AG04450 (cell line): Measurements from ENCODE around the gene PYGL. TPM values are rescaled to one million over a fixed set of nuclear protein-coding genes. Genes with fewer than 3 reads are reported as not detected.
"Not testable (repeated sequence)": the region's sequence is repeated elsewhere in the genome, so short reads cannot be mapped to it uniquely, and the experiment has no call there.

Source experiments
- CTCF ChIA-PET: fragments of 300-600, 350-600 bp; formaldehyde crosslinking; extraction: SDS; loops from one replicate; lab custom pipeline; 2022; ENCODE audit warnings: antibody characterized with exemption, inconsistent platforms; lab: Charles Lee
- POLR2A ChIA-PET: fragments of 350-600 bp; formaldehyde crosslinking; extraction: SDS; loops from one replicate; lab custom pipeline; 2021; ENCODE audit warnings: antibody characterized with exemption, inconsistent platforms; lab: Yijun Ruan, JAX
- DNase-seq: peaks from one replicate; pipeline ENCODE4 v3.0.0-alpha.2; 2011; ENCODE audit warnings: low read depth, low spot score
- H3K27ac ChIP-seq: one replicate; pipeline ENCODE4 v1.5.1; 2012; ENCODE audit warnings: low read depth, low read length, control low read depth
- H3K27me3 ChIP-seq: one replicate; pipeline ENCODE4 v1.6.0; 2012; ENCODE audit warnings: low read length; ENCODE audit not compliant: control insufficient read depth, insufficient read depth
- H3K4me3 ChIP-seq: 2 replicates; pipeline ENCODE4 v1.5.1; 2011; ENCODE audit warnings: mild to moderate bottlenecking, low read depth, low read length, control low read depth
- H3K9me3 ChIP-seq: 2 replicates; pipeline ENCODE4 v1.5.1; 2012; ENCODE audit warnings: low read length; ENCODE audit not compliant: control insufficient read depth, insufficient read depth
- CTCF ChIP-seq: IDR thresholded peaks from 2 replicates; pipeline ENCODE4 v1.5.1; 2011; ENCODE audit warnings: low read depth, low read length, control low read depth, inconsistent platforms
- polyA plus RNA-seq: library from polyadenylated mRNA; depleted of rRNA; stranded (reverse); fragments of >200 nt; gene quantifications from 2 replicates; pipeline ENCODE4 v1.2.3, GENCODE V29; 2011

Gene PYGL
- polyA plus RNA-seq, 1 experiment, result 60.4 TPM

GRCh38 chr14:50947446-50947845 lies 3.2 kb upstream of the PYGL start:
- Histone ChIP-seq H3K27me3 (no peaks in the 10 kb centered on the region), H3K9me3 (0 out of 2 replicates have a peak, but pooled peaks cover 4% of the 10 kb centered on the region), H3K27ac (no peak overlapping the region), H3K4me3 (no peak overlapping the region)
- CTCF ChIA-PET, result no interaction called here
- no peak for TF ChIP-seq CTCF
- POLR2A ChIA-PET, result no interaction called here
- no peak for DNase-seq

DNA sequence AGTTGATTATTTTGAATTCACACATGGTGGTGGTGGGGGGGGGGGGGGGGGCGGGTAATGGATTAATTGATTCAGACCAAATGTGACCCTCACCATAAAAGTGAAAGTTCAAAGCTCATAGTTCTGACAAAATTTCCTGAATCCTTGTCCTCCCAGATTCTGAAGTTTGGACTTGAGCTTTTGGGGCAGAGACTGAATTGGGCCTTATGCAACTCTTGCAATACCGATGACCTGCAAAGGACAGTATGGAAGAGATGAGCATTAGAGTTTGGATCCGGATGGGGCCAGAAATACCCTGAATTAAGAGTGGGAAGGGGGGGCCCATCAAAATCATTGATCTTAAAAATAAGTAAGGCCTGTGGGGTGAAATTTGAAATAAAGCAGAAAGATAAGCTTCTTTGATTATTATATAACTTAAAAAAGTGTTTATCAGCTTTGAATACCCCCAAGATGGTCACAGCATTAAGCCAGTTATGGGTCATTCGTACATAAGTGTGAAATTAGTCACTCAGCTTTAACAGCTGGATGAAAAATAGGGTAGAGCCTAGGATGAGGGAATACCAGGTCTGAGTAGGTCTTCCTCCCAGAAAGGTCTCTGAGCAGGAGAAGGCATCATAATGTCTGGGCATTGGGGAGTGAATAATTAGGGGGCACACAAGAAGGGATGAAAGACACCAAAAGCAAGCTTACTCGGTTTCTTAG lies 2.1 kb upstream of the PYGL start:
- Histone ChIP-seq H3K4me3 (no peak overlapping the region), H3K9me3 (0 out of 2 replicates have a peak, but pooled peaks cover 4% of the 10 kb centered on the region), H3K27me3 (no peaks in the 10 kb centered on the region), H3K27ac (no peak overlapping the region)
- POLR2A ChIA-PET, result no interaction called here
- TF ChIP-seq CTCF, result no peak
- DNase-seq, result no peak
- CTCF ChIA-PET, result interaction anchor here (0.9 to 1.6 kb wide), 2 partner anchors 9 to 18 kb away, joined by 3 to 9 read pairs; no protein-coding TSS in a partner anchor

- H3K27ac ChIP-seq, result peak overlapping the region; percentile 39
- peak overlapping the region; percentile 88 for H3K4me3 ChIP-seq
- DNase-seq, result no peak
- ChIA-PET POLR2A (interaction anchor here (0.5 to 1.1 kb wide), 5 partner anchors 16 to 277 kb away, joined by 3 to 4 read pairs (median 3); partner anchors contain the start of gene SAV1), CTCF (interaction anchor here (1.2 to 1.3 kb wide), 2 partner anchors 14 to 84 kb away, joined by 3 to 7 read pairs; no protein-coding TSS in a partner anchor)
- no peak for TF ChIP-seq CTCF
- no peaks in the 10 kb centered on the region for H3K27me3 ChIP-seq
- H3K9me3 ChIP-seq, result 0 out of 2 replicates have a peak, but pooled peaks cover 4% of the 10 kb centered on the region
Measured at GRCh38 chr14:50944647-50945413, 547 bp upstream of the PYGL start.

DNA sequence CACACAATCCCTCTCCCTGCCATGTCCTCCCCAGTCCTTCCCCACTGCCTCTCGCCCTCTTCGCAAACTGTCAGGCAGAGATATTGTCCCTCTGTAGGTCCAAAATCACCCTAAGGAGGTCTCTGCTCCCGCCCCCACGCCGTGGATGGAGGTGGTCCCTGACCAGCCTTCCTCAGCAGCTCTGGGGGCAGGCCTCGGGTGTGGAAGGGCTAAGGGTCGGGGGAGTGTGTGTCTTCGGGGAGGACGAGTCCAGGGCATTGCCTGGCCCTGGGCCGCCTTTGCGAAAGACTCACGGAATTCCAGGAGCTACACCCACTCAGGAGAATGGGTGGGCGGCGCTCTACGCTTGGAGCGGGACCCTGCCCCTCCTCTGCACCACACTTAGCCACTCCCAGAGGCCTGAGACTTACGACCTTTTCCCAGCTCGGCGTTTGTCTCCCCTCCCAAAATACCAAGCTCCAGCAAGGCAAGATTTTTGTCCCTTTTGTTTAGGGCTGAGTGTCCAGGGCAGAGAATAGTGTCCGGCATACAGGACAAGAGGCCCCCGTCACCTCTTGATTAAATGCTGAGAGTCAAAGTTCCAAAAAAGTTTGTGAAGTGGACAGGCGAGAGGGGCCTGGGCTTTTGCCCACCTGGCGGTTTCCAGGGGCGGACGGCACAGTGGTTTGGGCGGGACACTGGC lies 881 bp downstream of the PYGL start:
- DNase-seq, result no peak
- Histone ChIP-seq H3K27me3 (no peaks in the 10 kb centered on the region), H3K4me3 (peak overlapping the region; percentile 88), H3K27ac (peak overlapping the region; percentile 11), H3K9me3 (no peaks in the 10 kb centered on the region)
- CTCF ChIA-PET, result interaction anchor here (1.2 to 1.3 kb wide), 2 partner anchors 16 to 83 kb away, joined by 3 to 7 read pairs; no protein-coding TSS in a partner anchor
- no peak for TF ChIP-seq CTCF
- POLR2A ChIA-PET, result interaction anchor here (1.1 kb wide), 1 partner anchor 21 kb away, joined by 3 read pairs; no protein-coding TSS in a partner anchor

DNA sequence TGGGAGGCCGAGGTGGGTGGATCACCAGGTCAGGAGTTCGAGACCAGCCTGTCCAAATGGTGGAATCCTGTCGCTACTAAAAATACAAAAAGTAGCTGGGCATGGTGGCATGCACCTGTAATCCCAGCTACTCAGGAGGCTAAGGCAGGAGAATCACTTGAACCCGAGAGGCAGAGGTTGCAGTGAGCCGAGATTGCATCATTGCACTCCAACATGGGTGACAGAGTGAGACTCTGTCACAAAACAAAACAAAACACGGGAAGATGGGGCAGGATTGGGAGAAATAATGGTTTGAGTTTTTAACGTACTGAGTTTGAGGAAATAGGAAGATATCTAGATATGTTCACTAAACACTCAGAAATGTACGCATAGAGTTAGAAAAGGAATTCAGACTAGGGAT lies 2.6 kb downstream of the PYGL start:
- H3K4me3 ChIP-seq, H3K27ac ChIP-seq, DNase-seq, POLR2A ChIA-PET, H3K27me3 ChIP-seq, CTCF ChIA-PET, H3K9me3 ChIP-seq: not testable (repeated sequence)
